CD4-positive, alpha-beta T cell treated with Interleukin-17A for 1 hour (primary cell): ENCODE results near the gene DEXI.

Experiments used
- DNase-seq: peaks from one replicate; pipeline ENCODE4 v3.0.0-alpha.2; 2020

Gene DEXI

GRCh38 chr16:10923650-10924214 is 18.5 kb downstream of the DEXI start:
- no peak for DNase-seq

GRCh38 chr16:10923146-10923649 is 19.1 kb downstream of the DEXI start:
- no peak for DNase-seq

DNA sequence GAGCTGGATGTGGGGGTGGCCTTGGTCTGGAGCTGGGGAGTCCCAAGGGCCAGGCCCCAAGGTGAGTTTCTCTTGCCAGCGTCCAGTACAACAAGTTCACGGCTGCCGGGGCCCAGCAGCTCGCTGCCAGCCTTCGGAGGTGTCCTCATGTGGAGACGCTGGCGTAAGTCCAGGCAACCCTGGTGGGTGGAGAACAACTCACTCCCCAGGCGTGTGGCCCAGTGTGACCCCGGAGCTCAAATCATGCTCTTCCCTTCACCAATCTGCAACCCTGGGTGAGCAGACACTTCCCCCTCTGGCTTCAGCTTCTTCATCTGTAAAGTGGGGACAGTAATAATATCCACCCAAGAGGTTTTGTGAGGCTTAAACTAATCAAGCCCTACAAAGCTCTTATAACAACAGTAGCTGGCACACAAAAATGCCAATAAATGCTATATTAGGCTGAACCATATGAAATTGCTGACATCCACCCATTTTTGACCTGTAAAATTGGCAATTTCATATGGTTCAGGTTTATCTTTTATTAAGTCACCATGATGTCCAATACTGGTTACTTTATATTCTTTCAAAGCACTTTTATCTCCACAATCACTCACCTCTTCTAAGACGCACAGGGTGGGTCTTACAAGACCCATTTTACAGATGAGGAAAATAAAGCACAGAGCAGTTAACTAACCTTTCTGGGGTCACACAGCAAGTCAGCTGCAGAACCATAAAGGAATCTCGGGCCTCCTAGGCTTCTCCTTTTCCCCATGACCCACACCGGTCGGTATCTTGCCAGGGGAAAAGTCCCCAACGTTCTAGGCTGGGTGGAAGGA is 19.7 kb downstream of the DEXI start:
- DNase-seq = no peak

DNA sequence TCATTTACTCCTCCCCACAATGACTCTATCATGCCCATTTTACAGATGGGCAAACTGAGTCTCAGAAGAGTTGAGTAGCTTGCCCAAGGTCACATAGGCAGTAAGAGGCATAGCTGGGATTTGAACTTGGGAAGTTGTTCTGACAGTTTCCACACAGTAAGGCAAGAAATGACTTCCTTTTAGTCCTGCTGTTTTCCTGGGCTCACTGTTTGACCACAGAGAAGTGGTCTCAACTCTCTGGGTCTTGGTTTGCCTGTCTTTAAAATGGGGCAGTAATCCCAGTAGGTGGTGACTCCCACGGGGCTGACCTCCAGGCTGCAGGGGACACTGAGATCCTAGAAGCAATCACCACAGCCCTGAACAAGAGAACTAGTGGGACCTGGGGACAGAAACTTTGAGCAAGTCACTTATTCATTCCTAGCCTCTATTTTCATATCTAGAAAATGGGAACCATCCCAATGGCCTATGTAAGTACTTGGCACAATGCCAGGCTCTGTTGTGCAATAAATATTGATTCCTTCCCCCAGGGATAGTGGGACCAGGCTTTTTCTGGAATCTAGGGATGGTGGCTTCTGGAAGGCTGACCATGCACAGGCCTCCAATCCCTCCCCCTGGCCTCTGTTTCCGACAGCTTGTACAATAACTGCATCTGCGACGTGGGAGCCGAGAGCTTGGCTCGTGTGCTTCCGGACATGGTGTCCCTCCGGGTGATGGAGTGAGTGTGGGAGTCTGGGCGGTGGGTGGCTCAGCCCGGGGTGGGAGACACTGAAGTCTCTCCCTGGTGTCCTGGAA is 20.5 kb downstream of the DEXI start:
- no peak for DNase-seq

DNA sequence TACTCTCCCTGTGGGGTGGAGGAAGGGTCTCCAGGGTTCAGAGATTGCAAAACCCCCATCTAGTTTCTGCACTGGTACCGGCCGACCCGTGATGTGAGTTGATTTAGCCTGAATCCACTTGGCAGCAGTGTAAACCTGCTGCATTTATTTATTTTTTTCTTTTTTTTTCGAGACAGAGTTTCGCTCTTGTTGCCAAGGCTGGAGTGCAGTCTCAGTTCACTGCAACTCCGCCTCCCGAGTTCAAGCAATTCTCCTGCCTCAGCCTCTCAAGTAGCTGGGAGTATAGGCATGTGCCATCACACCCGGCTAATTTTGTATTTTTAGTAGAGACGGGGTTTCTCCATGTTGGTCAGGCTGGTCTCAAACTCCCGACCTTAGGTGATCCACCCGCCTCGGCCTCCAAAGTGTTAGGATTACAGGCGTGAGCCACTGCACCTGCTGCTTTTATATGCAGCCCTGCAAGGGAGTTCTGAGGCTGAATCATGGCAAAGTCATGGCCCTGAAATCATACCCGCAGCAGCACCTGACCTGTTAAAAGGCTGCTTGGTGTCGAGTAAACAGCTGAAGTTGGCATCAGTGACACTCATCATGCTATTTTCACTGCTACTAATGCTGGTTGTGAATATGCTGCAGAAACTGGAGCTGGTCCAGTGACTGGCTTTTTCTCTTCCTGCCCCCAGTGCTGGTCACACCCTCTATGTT is 21.4 kb downstream of the DEXI start:
- no peak for DNase-seq

DNA sequence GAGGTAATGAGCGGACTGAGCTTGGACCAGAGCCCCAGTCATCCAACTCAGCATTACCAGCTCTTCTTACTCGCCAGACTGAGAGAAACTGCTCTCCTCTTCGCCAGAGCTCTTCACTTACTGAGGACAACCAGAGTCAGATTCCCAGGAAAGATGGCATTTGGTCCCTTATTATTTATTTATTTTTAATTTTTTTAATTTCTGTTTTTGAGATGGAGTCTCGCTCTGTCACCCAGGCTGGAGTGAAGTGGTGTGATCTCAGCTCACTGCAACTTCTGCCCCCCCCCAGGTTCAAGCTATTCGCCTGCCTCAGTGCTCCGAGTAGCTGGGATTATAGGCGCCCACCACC is 23.3 kb downstream of the DEXI start:
- DNase-seq = no peak

- peak; percentile 83 for DNase-seq
Measured at GRCh38 chr16:10918294-10919002, 23.8 kb downstream of the DEXI start.

- no peak for DNase-seq
Measured at GRCh38 chr16:10916534-10916933, 25.7 kb downstream of the DEXI start.

- DNase-seq = no peak
Measured at GRCh38 chr16:10911267-10911666, 31.0 kb downstream of the DEXI start.

GRCh38 chr16:10907757-10908045 is 34.6 kb downstream of the DEXI start:
- DNase-seq = no peak

DNA sequence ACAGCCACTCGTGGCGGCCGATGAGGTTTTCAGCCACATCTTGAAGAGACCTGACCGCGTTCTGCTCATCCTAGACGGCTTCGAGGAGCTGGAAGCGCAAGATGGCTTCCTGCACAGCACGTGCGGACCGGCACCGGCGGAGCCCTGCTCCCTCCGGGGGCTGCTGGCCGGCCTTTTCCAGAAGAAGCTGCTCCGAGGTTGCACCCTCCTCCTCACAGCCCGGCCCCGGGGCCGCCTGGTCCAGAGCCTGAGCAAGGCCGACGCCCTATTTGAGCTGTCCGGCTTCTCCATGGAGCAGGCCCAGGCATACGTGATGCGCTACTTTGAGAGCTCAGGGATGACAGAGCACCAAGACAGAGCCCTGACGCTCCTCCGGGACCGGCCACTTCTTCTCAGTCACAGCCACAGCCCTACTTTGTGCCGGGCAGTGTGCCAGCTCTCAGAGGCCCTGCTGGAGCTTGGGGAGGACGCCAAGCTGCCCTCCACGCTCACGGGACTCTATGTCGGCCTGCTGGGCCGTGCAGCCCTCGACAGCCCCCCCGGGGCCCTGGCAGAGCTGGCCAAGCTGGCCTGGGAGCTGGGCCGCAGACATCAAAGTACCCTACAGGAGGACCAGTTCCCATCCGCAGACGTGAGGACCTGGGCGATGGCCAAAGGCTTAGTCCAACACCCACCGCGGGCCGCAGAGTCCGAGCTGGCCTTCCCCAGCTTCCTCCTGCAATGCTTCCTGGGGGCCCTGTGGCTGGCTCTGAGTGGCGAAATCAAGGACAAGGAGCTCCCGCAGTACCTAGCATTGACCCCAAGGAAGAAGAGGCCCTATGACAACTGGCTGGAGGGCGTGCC is 35.1 kb downstream of the DEXI start:
- DNase-seq = no peak

DNA sequence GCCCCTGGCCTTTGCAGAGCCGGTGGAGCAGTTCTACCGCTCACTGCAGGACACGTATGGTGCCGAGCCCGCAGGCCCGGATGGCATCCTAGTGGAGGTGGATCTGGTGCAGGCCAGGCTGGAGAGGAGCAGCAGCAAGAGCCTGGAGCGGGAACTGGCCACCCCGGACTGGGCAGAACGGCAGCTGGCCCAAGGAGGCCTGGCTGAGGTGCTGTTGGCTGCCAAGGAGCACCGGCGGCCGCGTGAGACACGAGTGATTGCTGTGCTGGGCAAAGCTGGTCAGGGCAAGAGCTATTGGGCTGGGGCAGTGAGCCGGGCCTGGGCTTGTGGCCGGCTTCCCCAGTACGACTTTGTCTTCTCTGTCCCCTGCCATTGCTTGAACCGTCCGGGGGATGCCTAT is 35.8 kb downstream of the DEXI start:
- DNase-seq = no peak

- DNase-seq = no peak
Measured at GRCh38 chr16:10902999-10903398, 39.3 kb downstream of the DEXI start.

- no peak for DNase-seq
Measured at GRCh38 chr16:10897134-10897533, 45.1 kb downstream of the DEXI start.

DNA sequence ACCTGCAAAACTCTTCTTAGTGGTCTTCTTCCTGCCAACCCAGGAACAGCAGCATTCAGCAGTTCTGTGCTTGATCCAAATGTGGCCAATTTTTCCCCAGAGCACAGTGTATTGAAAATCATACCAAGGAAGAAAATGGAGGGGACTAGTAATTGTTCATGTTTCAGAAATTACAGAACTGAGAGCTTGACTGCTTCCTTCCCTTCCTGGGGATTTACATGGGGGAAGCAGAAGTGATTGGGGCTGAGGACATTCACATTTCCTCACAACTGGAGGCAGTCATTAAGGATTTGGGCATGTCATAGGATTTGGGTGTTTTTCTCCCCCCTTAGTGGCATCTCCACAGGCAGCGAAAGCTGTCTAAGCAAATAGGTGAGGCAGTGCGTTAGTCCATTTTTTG is 45.5 kb downstream of the DEXI start:
- DNase-seq = no peak

GRCh38 chr16:10896165-10896564 is 46.1 kb downstream of the DEXI start:
- DNase-seq = no peak

GRCh38 chr16:10895053-10895946 is 47.0 kb downstream of the DEXI start:
- DNase-seq = no peak

- no peak for DNase-seq
Measured at GRCh38 chr16:10892782-10893318, 49.4 kb downstream of the DEXI start.

DNA sequence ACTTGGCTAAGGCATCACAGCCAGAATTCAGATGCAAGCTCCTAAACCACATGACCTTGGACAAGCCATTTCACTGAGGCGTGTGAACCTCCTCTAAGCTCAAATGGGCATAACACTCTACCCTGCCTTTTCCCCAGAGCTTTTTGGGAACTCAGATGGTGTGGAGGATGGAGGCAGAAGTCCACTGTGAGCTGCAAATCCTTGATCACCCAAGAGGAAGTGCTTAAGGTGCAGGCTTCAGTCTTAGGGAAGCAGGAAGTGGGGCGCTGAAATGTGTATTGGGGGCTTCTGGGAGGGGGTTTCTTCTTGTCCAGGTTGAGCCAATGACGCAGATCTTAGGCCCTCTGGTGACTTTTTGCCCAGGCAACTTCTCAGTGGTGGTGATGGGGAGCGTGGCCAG is 52.4 kb downstream of the DEXI start:
- DNase-seq = no peak

DNA sequence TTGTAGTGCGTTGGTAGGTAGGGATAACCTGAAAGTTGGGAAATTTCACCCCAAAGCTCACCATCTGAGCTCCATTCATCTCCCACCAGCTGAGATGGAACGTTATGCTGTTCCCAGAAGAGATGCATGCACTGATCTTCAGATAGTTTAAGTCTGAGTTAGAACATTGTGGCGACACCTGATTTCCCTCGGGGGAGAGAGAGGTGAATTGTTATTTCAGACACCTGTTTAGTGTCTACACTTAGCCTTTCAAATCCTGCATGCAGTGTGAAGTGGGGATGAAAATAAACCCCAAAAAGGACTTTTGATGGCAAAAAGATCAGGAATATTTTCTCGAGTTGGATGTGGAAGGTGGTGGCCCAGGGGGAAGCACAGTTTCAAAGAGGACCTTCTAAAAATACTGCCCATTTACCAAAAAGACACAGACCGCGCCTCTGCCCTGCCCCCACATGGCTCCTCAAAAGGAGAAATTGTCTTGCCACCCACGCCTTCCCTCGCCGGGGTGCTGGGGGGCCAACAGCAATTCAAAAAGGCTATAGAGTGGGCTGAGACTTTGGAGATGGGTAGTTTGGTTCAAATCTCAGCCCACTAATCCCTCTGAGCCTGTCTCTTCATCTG is 53.8 kb downstream of the DEXI start:
- DNase-seq = no peak
